Osteoblast (primary cell): ENCODE measurements around the gene SPATA45. TPM values are rescaled to one million over a fixed set of nuclear protein-coding genes. Genes with fewer than 3 reads are reported as not detected.

Experiments used
- DNase-seq: peaks from one replicate; pipeline ENCODE4 v3.0.0; 2011; ENCODE audit warnings: low spot score, mixed read lengths; ENCODE audit not compliant: insufficient read length; ENCODE audit errors: missing footprints
- H2AFZ ChIP-seq: 2 replicates; pipeline ENCODE4 v1.6.0; 2011; ENCODE audit warnings: mild to moderate bottlenecking, low read length
- H3K27ac ChIP-seq: 2 replicates; pipeline ENCODE4 v1.5.1; 2011; ENCODE audit warnings: mild to moderate bottlenecking, low read depth, low read length, moderate library complexity
- H3K27me3 ChIP-seq: 2 replicates; pipeline ENCODE4 v1.6.0; 2012; ENCODE audit warnings: mild to moderate bottlenecking, control low read depth, inconsistent platforms, low read length, moderate library complexity; ENCODE audit not compliant: insufficient read depth
- H3K36me3 ChIP-seq: 2 replicates; pipeline ENCODE4 v1.5.1; 2011; ENCODE audit warnings: mild to moderate bottlenecking, low read length, control low read depth, moderate library complexity; ENCODE audit not compliant: insufficient read depth
- H3K4me1 ChIP-seq: 2 replicates; pipeline ENCODE4 v1.5.1; 2011; ENCODE audit warnings: mild to moderate bottlenecking, low read length, control low read depth, moderate library complexity; ENCODE audit not compliant: insufficient read depth
- H3K4me2 ChIP-seq: 2 replicates; pipeline ENCODE4 v1.6.0; 2011; ENCODE audit warnings: mild to moderate bottlenecking, low read length; ENCODE audit not compliant: insufficient read depth
- H3K4me3 ChIP-seq: fragments of 200-600 bp; sonication (generic); 3 replicates; pipeline ENCODE4 v1.5.1; 2012; ENCODE audit warnings: mild to moderate bottlenecking, low read length, inconsistent platforms; ENCODE audit not compliant: insufficient read depth
- H3K79me2 ChIP-seq: 2 replicates; pipeline ENCODE4 v1.6.0; 2012; ENCODE audit warnings: mild to moderate bottlenecking, low read length, control low read depth, inconsistent platforms; ENCODE audit not compliant: insufficient read depth
- H3K9me3 ChIP-seq: 2 replicates; pipeline ENCODE4 v1.5.1; 2011; ENCODE audit warnings: low read depth, low read length, control low read depth
- H4K20me1 ChIP-seq: 2 replicates; pipeline ENCODE4 v1.6.0; 2012; ENCODE audit warnings: mild to moderate bottlenecking, low read length, control low read depth; ENCODE audit not compliant: insufficient read depth
- CTCF ChIP-seq: IDR thresholded peaks from 2 replicates; pipeline ENCODE4 v1.5.1; 2011; ENCODE audit warnings: mild to moderate bottlenecking, low read depth, low read length, moderate library complexity; ENCODE audit errors: extremely low read depth
- total RNA-seq: library from RNA; depleted of rRNA; stranded (reverse); fragments of >200 nt; gene quantifications from 2 replicates; pipeline ENCODE4 v1.2.3, GENCODE V29; 2012

The SPATA45 gene
- total RNA-seq, 1 donor, result not detected

DNA sequence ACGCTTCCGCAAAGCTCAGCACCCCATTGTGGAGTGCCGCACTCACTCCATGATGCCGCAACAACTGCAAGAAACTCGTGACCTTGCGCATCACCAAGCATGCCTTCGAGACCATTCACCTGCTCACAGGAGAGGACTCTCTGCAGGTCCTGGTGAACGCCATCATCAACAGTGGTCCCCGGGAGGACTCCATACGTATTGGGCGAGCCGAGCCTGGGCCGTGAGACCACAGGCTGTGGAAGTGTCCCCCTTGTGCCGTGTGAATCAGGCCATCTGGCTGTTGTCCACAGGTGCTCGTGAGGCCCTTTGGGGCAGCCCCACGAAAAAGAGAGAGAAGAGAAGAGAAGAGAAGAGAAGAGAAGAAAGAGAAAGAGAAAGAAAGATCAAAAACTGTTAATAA is 23.2 kb downstream of the SPATA45 start:
- no peak for DNase-seq
- H3K9me3 ChIP-seq, result peaks cover 6% of the 10 kb centered on the region
- H3K4me2 ChIP-seq, result no peak overlapping the region
- no peaks in the 10 kb centered on the region for H4K20me1 ChIP-seq
- H3K36me3 ChIP-seq, result no peaks in the 10 kb centered on the region
- H3K27me3 ChIP-seq, result no peaks in the 10 kb centered on the region
- no peaks in the 10 kb centered on the region for H3K4me1 ChIP-seq
- no peak overlapping the region for H3K4me3 ChIP-seq
- no peak overlapping the region for H2AFZ ChIP-seq
- no peaks in the 10 kb centered on the region for H3K79me2 ChIP-seq
- H3K27ac ChIP-seq, result no peak overlapping the region
- TF ChIP-seq CTCF, result no peak

- Histone ChIP-seq H2AFZ (no peak overlapping the region), H3K4me3 (no peak overlapping the region), H3K9me3 (peaks cover 6% of the 10 kb centered on the region), H3K27ac (no peak overlapping the region), H3K36me3 (no peaks in the 10 kb centered on the region), H3K4me1 (no peaks in the 10 kb centered on the region), H4K20me1 (no peaks in the 10 kb centered on the region), H3K79me2 (no peaks in the 10 kb centered on the region), H3K27me3 (no peaks in the 10 kb centered on the region), H3K4me2 (no peak overlapping the region)
- no peak for DNase-seq
- no peak for TF ChIP-seq CTCF
Measured at GRCh38 chr1:212822956-212823355, 24.5 kb downstream of the SPATA45 start.

DNA sequence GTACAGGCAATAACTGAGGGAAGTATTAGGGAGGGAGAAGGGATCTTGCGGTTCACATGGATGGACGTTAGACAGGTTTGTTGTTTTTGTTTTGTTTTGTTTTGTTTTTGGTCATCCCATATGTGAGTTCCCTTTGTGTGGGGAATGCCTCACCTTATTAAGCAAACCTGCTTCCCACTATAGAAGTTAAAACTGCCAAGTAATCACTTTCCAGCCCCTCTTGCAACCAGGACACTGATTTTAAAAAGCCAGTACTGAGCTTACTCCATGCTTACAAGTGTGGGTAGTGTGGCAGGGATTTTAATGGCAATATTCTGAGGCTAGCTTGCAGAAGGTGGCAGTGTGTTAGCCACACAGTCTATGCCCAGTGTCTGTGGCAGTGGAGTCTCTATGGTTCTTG is 26.5 kb downstream of the SPATA45 start:
- Histone ChIP-seq H3K9me3 (peaks cover 4% of the 10 kb centered on the region), H3K4me3 (no peak overlapping the region), H3K79me2 (no peaks in the 10 kb centered on the region), H3K27ac (no peak overlapping the region), H2AFZ (no peak overlapping the region), H3K4me1 (no peaks in the 10 kb centered on the region), H3K4me2 (no peak overlapping the region), H4K20me1 (no peaks in the 10 kb centered on the region), H3K36me3 (no peaks in the 10 kb centered on the region), H3K27me3 (no peaks in the 10 kb centered on the region)
- no peak for TF ChIP-seq CTCF
- peak; percentile 31 for DNase-seq

DNA sequence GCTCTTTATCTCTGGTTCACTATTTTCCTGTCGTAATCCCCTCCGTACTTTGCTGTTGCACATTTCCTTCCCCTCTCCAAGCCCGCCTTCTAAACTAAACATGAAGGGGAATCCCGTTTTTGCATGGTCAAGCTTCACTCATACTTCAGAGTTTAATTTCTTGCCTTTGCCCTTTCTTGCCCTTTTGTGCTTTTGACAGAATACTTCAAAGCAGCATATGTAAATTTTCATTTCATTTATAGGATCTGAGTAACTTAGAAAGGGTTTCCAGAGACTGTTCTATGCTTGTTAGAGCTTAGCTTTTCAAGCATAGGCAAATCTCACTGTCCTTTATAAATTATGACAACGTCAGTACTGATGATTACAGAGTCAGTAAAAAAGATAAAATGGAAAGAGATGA is 27.7 kb downstream of the SPATA45 start:
- no peak overlapping the region for H2AFZ ChIP-seq
- no peak for DNase-seq
- no peak for TF ChIP-seq CTCF

More for the DNA sequence above, 27.7 kb downstream of the SPATA45 start:
- Histone ChIP-seq H3K9me3 (no peaks in the 10 kb centered on the region), H3K27ac (no peak overlapping the region), H3K4me3 (no peak overlapping the region), H3K79me2 (no peaks in the 10 kb centered on the region), H4K20me1 (no peaks in the 10 kb centered on the region), H3K36me3 (no peaks in the 10 kb centered on the region), H3K27me3 (no peaks in the 10 kb centered on the region), H3K4me2 (no peak overlapping the region), H3K4me1 (no peaks in the 10 kb centered on the region)
